Neural cell (in vitro differentiated cells): ENCODE results near the gene WDR74. TPM values are rescaled to one million over a fixed set of nuclear protein-coding genes. Genes with fewer than 3 reads are reported as not detected.

ENCODE experiments used
- H2AFZ ChIP-seq: fragments of 200-600, 300-800 bp; sonication (generic), shearing (Covaris generic); 2 replicates; pipeline ENCODE4 v1.6.0; 2014; ENCODE audit warnings: low read depth, mild to moderate bottlenecking, antibody characterized with exemption, low read length, moderate library complexity
- H3F3A ChIP-seq: fragments of 200-600 bp; shearing (Covaris generic); 2 replicates; pipeline ENCODE4 v1.6.1; 2016; ENCODE audit warnings: mild to moderate bottlenecking, moderate library complexity, mixed read lengths, antibody characterized with exemption, low read length; ENCODE audit not compliant: insufficient read depth, poor library complexity, severe bottlenecking
- H3K27ac ChIP-seq: fragments of 200-600, 300-800 bp; sonication (generic), shearing (Covaris generic); 2 replicates; pipeline ENCODE4 v1.5.1; 2014; ENCODE audit warnings: mild to moderate bottlenecking, low read length, moderate library complexity
- H3K27me3 ChIP-seq: fragments of 300-800, 200-600 bp; sonication (generic), shearing (Covaris generic); 2 replicates; pipeline ENCODE4 v1.6.0; 2014; ENCODE audit warnings: mild to moderate bottlenecking, low read depth, low read length, moderate library complexity; ENCODE audit not compliant: insufficient read depth
- H3K36me3 ChIP-seq: fragments of 300-800, 200-600 bp; sonication (generic), shearing (Covaris generic); 2 replicates; pipeline ENCODE4 v1.5.1; 2014; ENCODE audit warnings: mild to moderate bottlenecking, antibody characterized with exemption, low read length, moderate library complexity; ENCODE audit not compliant: insufficient read depth
- H3K4me2 ChIP-seq: fragments of 300-800, 200-600 bp; sonication (generic), shearing (Covaris generic); 2 replicates; pipeline ENCODE4 v1.6.0; 2014; ENCODE audit warnings: mild to moderate bottlenecking, low read length
- H3K4me3 ChIP-seq: fragments of 300-800, 200-600 bp; sonication (generic), shearing (Covaris generic); 2 replicates; pipeline ENCODE4 v1.5.1; 2014; ENCODE audit warnings: mild to moderate bottlenecking, low read length, moderate library complexity
- H3K79me2 ChIP-seq: fragments of 200-600 bp; shearing (Covaris generic); replicated peaks from 2 replicates; pipeline ENCODE4 v1.6.0; 2014; ENCODE audit warnings: mild to moderate bottlenecking, low read length, moderate library complexity; ENCODE audit not compliant: insufficient read depth
- H3K9ac ChIP-seq: fragments of 300-800, 200-600 bp; sonication (generic), shearing (Covaris generic); 2 replicates; pipeline ENCODE4 v1.6.1; 2016; ENCODE audit warnings: mild to moderate bottlenecking, low read length, mixed read lengths
- H3K9me2 ChIP-seq: fragments of 200-600 bp; shearing (Covaris generic); 2 replicates; pipeline ENCODE4 v1.6.1; 2016; ENCODE audit warnings: mild to moderate bottlenecking, low read length, mixed read lengths; ENCODE audit not compliant: insufficient read depth
- H3K9me3 ChIP-seq: fragments of 200-600, 300-800 bp; sonication (generic), shearing (Covaris generic); 2 replicates; pipeline ENCODE4 v1.6.1; 2016; ENCODE audit warnings: mild to moderate bottlenecking, mixed run types, low read length, moderate library complexity, mixed read lengths
- H4K20me1 ChIP-seq: fragments of 200-600 bp; shearing (Covaris generic); 2 replicates; pipeline ENCODE4 v1.6.1; 2016; ENCODE audit warnings: mild to moderate bottlenecking, mixed run types; ENCODE audit not compliant: insufficient read depth
- CTCF ChIP-seq: fragments of 450-650 bp; IDR thresholded peaks from 2 replicates; pipeline ENCODE4 v1.5.1; 2014; ENCODE audit warnings: antibody characterized with exemption, mild to moderate bottlenecking, moderate library complexity; ENCODE audit not compliant: poor library complexity, severe bottlenecking
- EP300 ChIP-seq: fragments of 450-650 bp; conservative IDR thresholded peaks from 2 replicates; pipeline ENCODE4 v1.6.1; 2014; ENCODE audit warnings: antibody characterized with exemption, mild to moderate bottlenecking, moderate library complexity; ENCODE audit not compliant: poor library complexity, severe bottlenecking
- EZH2 ChIP-seq: fragments of 200-600, 300-800 bp; shearing (Covaris generic), sonication (generic); IDR thresholded peaks from 2 replicates; pipeline ENCODE4 v1.6.1; 2014; ENCODE audit warnings: antibody characterized with exemption, low read length, borderline replicate concordance, mild to moderate bottlenecking; ENCODE audit not compliant: insufficient read depth, poor library complexity, severe bottlenecking
- MXI1 ChIP-seq: fragments of 450-650 bp; conservative IDR thresholded peaks from 2 replicates; pipeline ENCODE4 v1.6.1; 2014; ENCODE audit warnings: antibody characterized with exemption, mild to moderate bottlenecking; ENCODE audit not compliant: poor library complexity, severe bottlenecking
- POLR2AphosphoS5 ChIP-seq: IDR thresholded peaks from 2 replicates; pipeline ENCODE4 v1.6.1; 2012
- RAD21 ChIP-seq: fragments of 450-650 bp; conservative IDR thresholded peaks from 2 replicates; pipeline ENCODE4 v1.6.1; 2014; ENCODE audit warnings: antibody characterized with exemption, mild to moderate bottlenecking, moderate library complexity
- REST ChIP-seq: IDR thresholded peaks from 2 replicates; pipeline ENCODE4 v1.6.1; 2012; ENCODE audit warnings: borderline replicate concordance
- SMC3 ChIP-seq: fragments of 450-650 bp; conservative IDR thresholded peaks from 2 replicates; pipeline ENCODE4 v1.6.1; 2014; ENCODE audit warnings: antibody characterized with exemption, mild to moderate bottlenecking, moderate library complexity; ENCODE audit not compliant: poor library complexity
- TAF1 ChIP-seq: IDR thresholded peaks from 2 replicates; pipeline ENCODE4 v1.6.1; 2012; ENCODE audit warnings: low read depth
- polyA plus RNA-seq: library from polyadenylated mRNA; depleted of rRNA; stranded (reverse); fragments of >200 nt; gene quantifications from 2 replicates; pipeline ENCODE4 v1.2.3, GENCODE V29; 2014

Gene WDR74
- polyA plus RNA-seq, 1 donor from 2014 or later = 50.4 TPM

- no peaks in the 10 kb centered on the region for H3F3A ChIP-seq
- H3K79me2 ChIP-seq = peaks cover 18% of the 10 kb centered on the region
- H3K9me3 ChIP-seq = no peaks in the 10 kb centered on the region
- H2AFZ ChIP-seq = no peak overlapping the region
- no peak for TF ChIP-seq MXI1
- no peak for TF ChIP-seq POLR2AphosphoS5
- no peak for TF ChIP-seq EZH2
- no peak for TF ChIP-seq REST
- TF ChIP-seq CTCF = no peak
- TF ChIP-seq RAD21 = no peak
- no peak for TF ChIP-seq EP300
- TF ChIP-seq TAF1 = no peak
- no peaks in the 10 kb centered on the region for H3K27me3 ChIP-seq
- no peak overlapping the region for H3K4me2 ChIP-seq
- H3K9ac ChIP-seq = no peak overlapping the region
- no peaks in the 10 kb centered on the region for H3K9me2 ChIP-seq
- H3K4me3 ChIP-seq = no peak overlapping the region
- H3K36me3 ChIP-seq = peaks cover 8% of the 10 kb centered on the region
- no peak overlapping the region for H3K27ac ChIP-seq
- no peaks in the 10 kb centered on the region for H4K20me1 ChIP-seq
Measured at GRCh38 chr11:62888406-62888805, 49.0 kb upstream of the WDR74 start.

GRCh38 chr11:62885137-62885750 is 45.9 kb upstream of the WDR74 start:
- Histone ChIP-seq H2AFZ (no peak overlapping the region), H3K36me3 (peaks cover 16% of the 10 kb centered on the region), H3F3A (no peaks in the 10 kb centered on the region), H3K27ac (no peak overlapping the region), H3K4me2 (no peak overlapping the region), H3K4me3 (peak overlapping the region; percentile 16), H3K9ac (no peak overlapping the region), H3K79me2 (peaks cover 38% of the 10 kb centered on the region), H3K27me3 (no peaks in the 10 kb centered on the region), H3K9me3 (no peaks in the 10 kb centered on the region), H3K9me2 (no peaks in the 10 kb centered on the region), H4K20me1 (no peaks in the 10 kb centered on the region)
- no peak for TF ChIP-seq SMC3

- Histone ChIP-seq H3K9me3 (no peaks in the 10 kb centered on the region), H3K27me3 (no peaks in the 10 kb centered on the region), H3K27ac (peak overlapping the region; percentile 10), H4K20me1 (no peaks in the 10 kb centered on the region), H3K9ac (peak overlapping the region; percentile 99), H3K79me2 (peaks cover 51% of the 10 kb centered on the region), H3K4me2 (peak overlapping the region; percentile 0), H3K36me3 (peaks cover 16% of the 10 kb centered on the region), H3K4me3 (peak overlapping the region; percentile 90), H3F3A (no peaks in the 10 kb centered on the region), H2AFZ (no peak overlapping the region), H3K9me2 (no peaks in the 10 kb centered on the region)
- TF ChIP-seq TAF1 (no peak), RAD21 (no peak), SMC3 (no peak), EP300 (no peak)
Measured at GRCh38 chr11:62883673-62884072, 44.3 kb upstream of the WDR74 start.
